Adrenal gland (tissue), 5 donors: ENCODE data around the gene EVI5L.

Source experiments
- CTCF ChIP-seq, 6 experiments: fragments of 450-650 bp in 4 of 6; fragments of 200-600 bp in 2 of 6; sonication (generic) in 1 of 6; IDR thresholded peaks; 1 replicate in 5 of 6; 2 replicates in 1 of 6; pipeline versions ENCODE4 v1.5.1 to v1.8.0; 2016 to 2021; ENCODE audit warnings: antibody characterized with exemption in 6 of 6, mild to moderate bottlenecking in 2 of 6, moderate library complexity in 1 of 6
- POLR2A ChIP-seq, 2 donors: fragments of 450-650 bp; IDR thresholded peaks; one replicate each; pipeline ENCODE4 v1.6.1; 2017; ENCODE audit warnings: antibody characterized with exemption in 2 of 2, mild to moderate bottlenecking in 2 of 2, moderate library complexity in 1 of 2
- donor health status: DM: no; HTN: no; CAD: no.

GRCh38 chr19:7870571-7871436 is 40.8 kb downstream of the EVI5L start:
- TF ChIP-seq CTCF (IDR thresholded peaks at IDR 0.05) = no peak
- TF ChIP-seq POLR2A (IDR thresholded peaks at IDR 0.05) = no peak
